CD4-positive, CD25-positive, alpha-beta regulatory T cell (primary cell): Measurements from ENCODE around the gene ABTB2. TPM values are rescaled to one million over a fixed set of nuclear protein-coding genes. Genes with fewer than 3 reads are reported as not detected.

Experiments
- ATAC-seq, 2 donors: fragments of 150-1000 bp; cut with Tn5 transposase; one replicate each; pipeline ENCODE4 v1.10.0; 2021; ENCODE audit warnings: low read depth in 2 of 2, moderate number of reproducible peaks in 2 of 2, moderate library complexity in 1 of 2
- DNase-seq, 3 donors: peaks; one replicate each; pipeline versions ENCODE4 v3.0.0 to v3.0.0-alpha.2; 2012 to 2022; ENCODE audit warnings: mixed read lengths in 1 of 3
- H3K27ac ChIP-seq: one replicate; pipeline ENCODE4 v1.7.0; 2013; ENCODE audit warnings: mild to moderate bottlenecking, low read length; ENCODE audit not compliant: insufficient read depth, poor library complexity, severe bottlenecking
- H3K27me3 ChIP-seq: one replicate; pipeline ENCODE4 v1.7.0; 2013; ENCODE audit warnings: low read length; ENCODE audit not compliant: control insufficient read depth, insufficient read depth
- H3K36me3 ChIP-seq: one replicate; pipeline ENCODE4 v1.7.0; 2013; ENCODE audit warnings: mild to moderate bottlenecking, low read length, moderate library complexity; ENCODE audit not compliant: control insufficient read depth, insufficient read depth
- H3K4me1 ChIP-seq: 2 replicates; pipeline ENCODE4 v1.7.0; 2013; ENCODE audit warnings: mild to moderate bottlenecking, low read length; ENCODE audit not compliant: insufficient read depth, control insufficient read depth, poor library complexity, severe bottlenecking
- H3K4me3 ChIP-seq: one replicate; pipeline ENCODE4 v1.7.0; 2013; ENCODE audit warnings: low read depth, mild to moderate bottlenecking, low read length, moderate library complexity
- H3K9me3 ChIP-seq, 2 experiments: 1 replicate in 1 of 2; 2 replicates in 1 of 2; pipeline ENCODE4 v1.7.0; 2013; ENCODE audit warnings: low read length in 2 of 2, mild to moderate bottlenecking in 1 of 2, moderate library complexity in 1 of 2; ENCODE audit not compliant: control insufficient read depth in 2 of 2
- H3K27ac Mint-ChIP-seq, 3 donors: one replicate each; pipeline ENCODE4 v1.8.0; 2020 to 2022; ENCODE audit warnings: mild to moderate bottlenecking in 3 of 3, mixed read lengths in 3 of 3, moderate library complexity in 2 of 3
- H3K27me3 Mint-ChIP-seq: one replicate; pipeline ENCODE4 v1.8.0; 2022; ENCODE audit warnings: mild to moderate bottlenecking, mixed read lengths
- H3K36me3 Mint-ChIP-seq: one replicate; pipeline ENCODE4 v1.8.0; 2020; ENCODE audit warnings: mixed read lengths
- H3K4me1 Mint-ChIP-seq, 4 donors: one replicate each; pipeline ENCODE4 v1.8.0; 2020 to 2022; ENCODE audit warnings: mixed read lengths in 4 of 4, mild to moderate bottlenecking in 1 of 4
- H3K4me3 Mint-ChIP-seq, 4 donors: one replicate each; pipeline ENCODE4 v1.8.0; 2020 to 2022; ENCODE audit warnings: mild to moderate bottlenecking in 4 of 4, mixed read lengths in 4 of 4, moderate library complexity in 3 of 4
- H3K9me3 Mint-ChIP-seq, 7 donors: one replicate each; pipeline ENCODE4 v1.8.0; 2020 to 2022; ENCODE audit warnings: mixed read lengths in 7 of 7, mild to moderate bottlenecking in 3 of 7, moderate library complexity in 2 of 7
- polyA plus RNA-seq, 4 donors: library from polyadenylated mRNA; unstranded; fragments of 300-500 nt; fragmentation: Illumina TruSeq; gene quantifications; one replicate each; pipeline ENCODE4 v1.2.3, GENCODE V29; 2021
- total RNA-seq: library from RNA; stranded (reverse); gene quantifications from one replicate; pipeline ENCODE4 v1.2.3, GENCODE V29; 2022

Gene ABTB2
- total and polyA plus RNA-seq, 5 donors from 2014 or later, result 0.12 to 0.89 (median 0.13) TPM; not detected in 2

- no peak for ATAC-seq
These were observed 209.2 kb downstream of the ABTB2 start for GRCh38 chr11:34148504-34149165.

DNA sequence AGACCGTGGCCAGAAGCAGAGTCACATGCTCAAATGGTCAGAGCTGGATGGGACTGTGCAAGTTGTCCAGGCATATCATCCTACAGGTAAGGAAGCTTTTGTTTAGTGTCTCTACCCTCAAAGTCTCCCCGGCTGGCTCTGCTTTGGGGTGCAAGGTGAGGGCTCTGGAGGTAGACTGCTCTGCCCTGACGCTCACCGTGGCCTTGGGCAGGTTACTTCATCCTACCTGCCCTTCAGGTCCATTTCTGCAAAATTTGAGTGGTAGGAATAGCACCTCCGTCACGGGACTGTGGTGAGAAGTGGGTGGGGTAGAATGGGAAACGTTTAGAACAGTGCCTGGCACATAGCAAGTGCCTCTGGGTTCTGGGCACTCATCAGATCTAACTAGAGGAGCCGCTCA lies 210.2 kb downstream of the ABTB2 start:
- Mint-ChIP-seq H3K36me3 (peaks cover 35% of the 10 kb centered on the region), H3K4me1 (peaks cover 0 to 2% (median 0%) of the 10 kb centered on the region in 4 donors), H3K27ac (no peak overlapping the region), H3K27me3 (no peaks in the 10 kb centered on the region), H3K4me3 (no peak overlapping the region), H3K9me3 (no peaks in the 10 kb centered on the region)
- ATAC-seq (no peak), DNase-seq (no peak)
- no peak overlapping the region for H3K27ac ChIP-seq
- H3K27me3 ChIP-seq, result no peaks in the 10 kb centered on the region
- no peaks in the 10 kb centered on the region for H3K9me3 ChIP-seq
- H3K4me3 ChIP-seq, result no peak overlapping the region
- peaks cover 63% of the 10 kb centered on the region for H3K36me3 ChIP-seq
- no peaks in the 10 kb centered on the region for H3K4me1 ChIP-seq

More at GRCh38 chr11:34148504-34149165, 209.2 kb downstream of the ABTB2 start:
- H3K36me3 ChIP-seq, result peaks cover 53% of the 10 kb centered on the region
- H3K27me3 ChIP-seq, result no peaks in the 10 kb centered on the region
- H3K9me3 ChIP-seq, result no peaks in the 10 kb centered on the region
- no peaks in the 10 kb centered on the region for H3K9me3 Mint-ChIP-seq
- no peak overlapping the region for H3K4me3 ChIP-seq
- DNase-seq, result no peak
- peaks cover 25% of the 10 kb centered on the region for H3K36me3 Mint-ChIP-seq
- no peak overlapping the region for H3K27ac ChIP-seq
- H3K4me3 Mint-ChIP-seq, result no peak overlapping the region
- H3K4me1 ChIP-seq, result no peaks in the 10 kb centered on the region
- no peak overlapping the region for H3K27ac Mint-ChIP-seq
- H3K4me1 Mint-ChIP-seq, result peaks cover 0 to 7% (median 1%) of the 10 kb centered on the region in 4 donors
- H3K27me3 Mint-ChIP-seq, result no peaks in the 10 kb centered on the region

- H3K27ac Mint-ChIP-seq, result no peak overlapping the region
- no peak for DNase-seq
- H3K9me3 Mint-ChIP-seq, result no peaks in the 10 kb centered on the region
- Histone ChIP-seq H3K36me3 (peaks cover 70% of the 10 kb centered on the region), H3K9me3 (no peaks in the 10 kb centered on the region), H3K27me3 (no peaks in the 10 kb centered on the region), H3K4me1 (no peaks in the 10 kb centered on the region), H3K27ac (no peak overlapping the region), H3K4me3 (no peak overlapping the region)
- no peak overlapping the region for H3K4me3 Mint-ChIP-seq
- H3K36me3 Mint-ChIP-seq, result peaks cover 39% of the 10 kb centered on the region
- no peak for ATAC-seq
- H3K4me1 Mint-ChIP-seq, result peaks cover 0 to 1% (median under 1%) of the 10 kb centered on the region in 4 donors
- no peaks in the 10 kb centered on the region for H3K27me3 Mint-ChIP-seq
These were observed 210.9 kb downstream of the ABTB2 start for GRCh38 chr11:34146866-34147265.

GRCh38 chr11:34146411-34146810 lies 211.4 kb downstream of the ABTB2 start:
- Histone ChIP-seq H3K4me3 (no peak overlapping the region), H3K4me1 (no peaks in the 10 kb centered on the region), H3K27me3 (no peaks in the 10 kb centered on the region), H3K36me3 (peaks cover 75% of the 10 kb centered on the region), H3K9me3 (no peaks in the 10 kb centered on the region), H3K27ac (no peak overlapping the region)
- Mint-ChIP-seq H3K9me3 (no peaks in the 10 kb centered on the region), H3K4me1 (peaks cover 0 to 2% (median 0%) of the 10 kb centered on the region in 4 donors), H3K27me3 (no peaks in the 10 kb centered on the region), H3K36me3 (peaks cover 44% of the 10 kb centered on the region), H3K4me3 (no peak overlapping the region), H3K27ac (no peak overlapping the region)
- ATAC-seq (no peak), DNase-seq (no peak)

DNA sequence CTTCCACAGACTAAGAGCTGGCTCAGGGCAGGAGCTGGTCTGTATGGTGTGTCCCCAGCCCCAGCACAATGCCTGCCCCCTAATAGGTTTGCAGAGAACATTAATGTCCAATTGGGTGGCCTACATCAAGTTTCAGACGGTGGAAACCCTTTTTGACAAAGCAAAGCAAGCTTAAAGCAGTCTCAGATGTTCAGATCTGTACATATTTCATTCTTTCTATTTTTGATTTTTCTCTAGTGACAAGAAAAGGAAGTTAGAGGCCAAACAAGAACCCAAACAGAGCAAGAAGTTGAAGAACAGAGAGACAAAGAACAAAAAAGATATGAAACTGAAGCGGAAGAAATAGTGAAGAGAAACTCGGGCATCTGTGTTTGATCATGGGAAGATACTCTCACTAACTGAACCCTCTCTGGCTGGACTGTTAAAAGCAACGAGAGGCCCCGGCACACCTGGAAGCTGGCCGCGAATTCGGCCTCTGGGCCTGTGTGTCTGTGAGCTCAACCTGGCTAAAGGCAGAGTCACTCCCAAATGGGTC lies 211.9 kb downstream of the ABTB2 start:
- no peak overlapping the region for H3K4me3 ChIP-seq
- no peaks in the 10 kb centered on the region for H3K27me3 Mint-ChIP-seq
- H3K4me1 ChIP-seq, result no peaks in the 10 kb centered on the region
- no peak for ATAC-seq
- peaks cover 0 to 2% (median 0%) of the 10 kb centered on the region in 4 donors for H3K4me1 Mint-ChIP-seq
- no peaks in the 10 kb centered on the region for H3K27me3 ChIP-seq
- H3K27ac ChIP-seq, result no peak overlapping the region
- peaks cover 80% of the 10 kb centered on the region for H3K36me3 ChIP-seq
- no peak for DNase-seq
- peaks cover 47% of the 10 kb centered on the region for H3K36me3 Mint-ChIP-seq
- no peaks in the 10 kb centered on the region for H3K9me3 Mint-ChIP-seq
- no peak overlapping the region for H3K27ac Mint-ChIP-seq
- no peaks in the 10 kb centered on the region for H3K9me3 ChIP-seq
- no peak overlapping the region for H3K4me3 Mint-ChIP-seq

- Histone ChIP-seq H3K27me3 (no peaks in the 10 kb centered on the region), H3K4me1 (no peaks in the 10 kb centered on the region), H3K36me3 (peaks cover 88% of the 10 kb centered on the region), H3K4me3 (no peak overlapping the region), H3K9me3 (no peaks in the 10 kb centered on the region), H3K27ac (no peak overlapping the region)
- H3K4me3 Mint-ChIP-seq, result no peak overlapping the region
- H3K9me3 Mint-ChIP-seq, result no peaks in the 10 kb centered on the region
- no peak for ATAC-seq
- H3K27ac Mint-ChIP-seq, result no peak overlapping the region
- DNase-seq, result no peak
- H3K4me1 Mint-ChIP-seq, result peaks cover 0 to 2% (median 0%) of the 10 kb centered on the region in 4 donors
- no peaks in the 10 kb centered on the region for H3K27me3 Mint-ChIP-seq
- H3K36me3 Mint-ChIP-seq, result peaks cover 51% of the 10 kb centered on the region
These were observed 212.7 kb downstream of the ABTB2 start for GRCh38 chr11:34145073-34145472.

GRCh38 chr11:34143048-34143447 lies 214.8 kb downstream of the ABTB2 start:
- H3K9me3 Mint-ChIP-seq, result no peaks in the 10 kb centered on the region
- no peaks in the 10 kb centered on the region for H3K9me3 ChIP-seq
- peaks cover 62% of the 10 kb centered on the region for H3K36me3 Mint-ChIP-seq
- H3K4me3 ChIP-seq, result no peak overlapping the region
- H3K27ac Mint-ChIP-seq, result no peak overlapping the region
- no peaks in the 10 kb centered on the region for H3K27me3 Mint-ChIP-seq
- ATAC-seq (no peak), DNase-seq (no peak)
- H3K27ac ChIP-seq, result no peak overlapping the region
- H3K4me3 Mint-ChIP-seq, result no peak overlapping the region
- no peaks in the 10 kb centered on the region for H3K27me3 ChIP-seq
- no peaks in the 10 kb centered on the region for H3K4me1 ChIP-seq
- peaks cover 98% of the 10 kb centered on the region for H3K36me3 ChIP-seq
- H3K4me1 Mint-ChIP-seq, result peaks cover 0 to 7% (median 0%) of the 10 kb centered on the region in 4 donors

GRCh38 chr11:34140149-34140548 lies 217.7 kb downstream of the ABTB2 start:
- H3K27ac ChIP-seq, result no peak overlapping the region
- no peaks in the 10 kb centered on the region for H3K4me1 ChIP-seq
- peaks cover 0 to 7% (median under 1%) of the 10 kb centered on the region in 4 donors for H3K4me1 Mint-ChIP-seq
- H3K27ac Mint-ChIP-seq, result no peak overlapping the region
- no peaks in the 10 kb centered on the region for H3K9me3 ChIP-seq
- no peaks in the 10 kb centered on the region for H3K27me3 ChIP-seq
- no peak for ATAC-seq
- H3K9me3 Mint-ChIP-seq, result no peaks in the 10 kb centered on the region
- peaks cover 62% of the 10 kb centered on the region for H3K36me3 Mint-ChIP-seq
- H3K4me3 Mint-ChIP-seq, result no peak overlapping the region
- DNase-seq, result no peak
- no peak overlapping the region for H3K4me3 ChIP-seq
- no peaks in the 10 kb centered on the region for H3K27me3 Mint-ChIP-seq
- H3K36me3 ChIP-seq, result peaks cover 90% of the 10 kb centered on the region
